Epithelial cell of proximal tubule (primary cell): ENCODE results near the gene RIPPLY3. TPM values are rescaled to one million over a fixed set of nuclear protein-coding genes. Genes with fewer than 3 reads are reported as not detected.

Experiments
- DNase-seq: peaks from one replicate; pipeline ENCODE4 v3.0.0-alpha.2; 2011; ENCODE audit warnings: low read depth
- H3K4me3 ChIP-seq: 2 replicates; pipeline ENCODE4 v1.5.1; 2011; ENCODE audit warnings: low read depth, mild to moderate bottlenecking, low read length
- total RNA-seq: library from RNA; depleted of rRNA; stranded (reverse); fragments of >200 nt; gene quantifications from 2 replicates; pipeline ENCODE4 v1.2.3, GENCODE V29; 2015
- TF ChIP-seq, protein P1 (sequence below): conservative IDR thresholded peaks from 2 replicates; pipeline ENCODE4 v1.5.1; 2012; ENCODE audit warnings: low read depth, mild to moderate bottlenecking, low read length

RIPPLY3 gene
- total RNA-seq, 1 donor from 2014 or later, result 5.1 TPM

DNA sequence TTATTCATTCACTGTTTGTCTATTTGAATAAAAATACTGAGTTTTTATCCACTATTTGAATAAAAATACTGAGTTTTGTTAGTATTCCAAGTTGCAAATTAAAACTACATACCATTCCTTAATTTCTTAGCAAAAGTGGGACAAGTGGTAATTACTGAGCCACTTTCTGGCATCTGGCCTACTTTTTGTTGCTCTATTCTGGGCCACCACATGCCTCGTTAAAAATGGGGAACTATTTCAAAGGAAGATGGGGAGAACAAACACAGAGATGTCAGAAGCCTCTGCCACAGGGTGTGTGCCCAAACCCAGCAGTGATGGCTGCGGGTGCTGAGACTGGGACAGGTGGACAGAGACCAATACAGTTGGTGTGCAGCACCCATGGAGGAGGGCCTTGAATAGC lies 51.8 kb downstream of the RIPPLY3 start:
- TF ChIP-seq, protein P1, sequence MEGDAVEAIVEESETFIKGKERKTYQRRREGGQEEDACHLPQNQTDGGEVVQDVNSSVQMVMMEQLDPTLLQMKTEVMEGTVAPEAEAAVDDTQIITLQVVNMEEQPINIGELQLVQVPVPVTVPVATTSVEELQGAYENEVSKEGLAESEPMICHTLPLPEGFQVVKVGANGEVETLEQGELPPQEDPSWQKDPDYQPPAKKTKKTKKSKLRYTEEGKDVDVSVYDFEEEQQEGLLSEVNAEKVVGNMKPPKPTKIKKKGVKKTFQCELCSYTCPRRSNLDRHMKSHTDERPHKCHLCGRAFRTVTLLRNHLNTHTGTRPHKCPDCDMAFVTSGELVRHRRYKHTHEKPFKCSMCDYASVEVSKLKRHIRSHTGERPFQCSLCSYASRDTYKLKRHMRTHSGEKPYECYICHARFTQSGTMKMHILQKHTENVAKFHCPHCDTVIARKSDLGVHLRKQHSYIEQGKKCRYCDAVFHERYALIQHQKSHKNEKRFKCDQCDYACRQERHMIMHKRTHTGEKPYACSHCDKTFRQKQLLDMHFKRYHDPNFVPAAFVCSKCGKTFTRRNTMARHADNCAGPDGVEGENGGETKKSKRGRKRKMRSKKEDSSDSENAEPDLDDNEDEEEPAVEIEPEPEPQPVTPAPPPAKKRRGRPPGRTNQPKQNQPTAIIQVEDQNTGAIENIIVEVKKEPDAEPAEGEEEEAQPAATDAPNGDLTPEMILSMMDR, result no peak
- H3K4me3 ChIP-seq, result no peak overlapping the region
- no peak for DNase-seq

DNA sequence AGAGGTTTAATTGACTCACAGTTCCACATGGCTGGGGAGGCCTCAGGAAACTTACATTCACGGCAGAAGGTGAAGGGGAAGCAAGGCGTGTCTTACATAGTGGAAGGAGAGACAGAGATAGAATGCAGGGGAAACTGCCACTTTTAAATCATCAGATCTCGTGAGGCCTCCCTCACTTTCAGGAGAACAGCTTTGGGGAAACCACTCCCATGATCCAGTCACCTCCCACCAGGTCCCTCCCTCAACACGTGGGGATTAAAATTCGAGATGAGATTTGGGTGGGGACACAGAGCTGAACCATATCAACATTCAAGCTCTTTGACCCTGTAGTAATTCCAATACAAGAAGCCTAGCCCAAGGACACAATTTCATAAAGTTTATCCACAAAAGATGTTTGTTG lies 52.7 kb downstream of the RIPPLY3 start:
- TF ChIP-seq, protein P1, result no peak
- no peak overlapping the region for H3K4me3 ChIP-seq
- no peak for DNase-seq

GRCh38 chr21:37060296-37060695 lies 53.8 kb downstream of the RIPPLY3 start:
- no peak overlapping the region for H3K4me3 ChIP-seq
- peak; percentile 68 for DNase-seq
- TF ChIP-seq, protein P1, result peak; percentile 27

GRCh38 chr21:37061926-37062592 lies 55.6 kb downstream of the RIPPLY3 start:
- H3K4me3 ChIP-seq, result no peak overlapping the region
- TF ChIP-seq, protein P1, result no peak
- no peak for DNase-seq

DNA sequence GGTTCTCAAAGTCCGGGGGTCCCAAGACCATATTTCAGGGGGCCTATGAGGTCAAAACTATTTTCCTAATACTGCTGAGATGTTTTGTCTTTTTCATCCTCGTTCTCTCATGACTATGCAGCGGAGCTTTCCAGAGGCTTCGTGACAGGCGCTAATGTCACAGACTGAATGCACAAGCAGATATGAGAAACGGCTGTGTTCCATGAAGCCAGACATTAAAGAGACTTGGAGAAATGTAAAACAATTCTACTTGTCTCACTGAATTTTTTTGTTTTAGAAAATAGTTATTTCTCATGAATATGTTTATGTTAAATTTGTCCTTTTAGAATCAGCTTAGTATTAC lies 56.1 kb downstream of the RIPPLY3 start:
- TF ChIP-seq, protein P1, result no peak
- no peak overlapping the region for H3K4me3 ChIP-seq
- no peak for DNase-seq

- no peak for DNase-seq
- TF ChIP-seq, protein P1, result no peak
- no peak overlapping the region for H3K4me3 ChIP-seq
Observed at GRCh38 chr21:37063433-37063832, 56.9 kb downstream of the RIPPLY3 start.

- H3K4me3 ChIP-seq, result no peak overlapping the region
- TF ChIP-seq, protein P1, result no peak
- no peak for DNase-seq
Observed at GRCh38 chr21:37064841-37065240, 58.3 kb downstream of the RIPPLY3 start.
